ENCODE results near the gene CUX1. TPM values are rescaled to one million over a fixed set of nuclear protein-coding genes. Genes with fewer than 3 reads are reported as not detected.

The CUX1 gene
- polyA plus RNA-seq, 1 experiment: 29.7 TPM

DNA sequence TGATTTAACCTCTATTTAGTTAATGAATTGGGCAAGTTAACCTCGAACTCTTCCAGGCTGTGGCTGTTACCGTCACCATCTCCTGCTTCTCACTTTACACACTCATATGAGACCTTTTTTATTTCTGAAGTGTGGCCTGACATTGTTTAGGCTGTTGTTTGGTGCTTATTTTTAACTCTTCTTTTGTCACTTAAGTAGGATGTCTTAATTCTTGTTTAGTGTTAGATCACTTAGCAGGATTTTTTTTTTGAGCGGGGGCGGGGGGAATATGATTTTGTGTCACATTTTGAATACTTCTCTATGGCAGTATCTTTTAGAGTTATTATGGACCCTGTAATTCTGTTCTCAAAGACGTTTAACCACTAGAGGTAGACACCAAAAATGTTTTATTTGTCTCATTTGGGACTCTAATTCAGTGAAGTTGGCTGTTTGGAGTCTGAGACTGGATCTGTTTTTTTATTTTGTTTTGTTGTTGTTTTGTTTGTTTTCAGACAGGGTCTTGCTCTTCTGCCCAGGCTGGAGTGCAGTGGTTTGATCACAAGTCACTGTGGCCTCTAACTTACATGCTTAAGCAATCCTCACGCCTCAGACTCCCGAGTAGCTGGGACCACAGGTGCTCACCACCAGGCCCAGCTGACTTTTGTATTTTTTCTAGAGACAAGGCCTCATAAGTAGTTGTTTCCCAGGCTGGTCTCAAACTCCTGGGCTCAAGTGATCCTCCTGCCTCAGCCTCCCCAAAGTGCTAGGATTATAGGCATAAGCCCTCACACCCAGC lies 73.5 kb downstream of the CUX1 start:
- POLR2A ChIA-PET: no interaction called here
- DNase-seq (ENCODE audit: low read depth, low spot score): no peak
- TF ChIP-seq, protein P1, sequence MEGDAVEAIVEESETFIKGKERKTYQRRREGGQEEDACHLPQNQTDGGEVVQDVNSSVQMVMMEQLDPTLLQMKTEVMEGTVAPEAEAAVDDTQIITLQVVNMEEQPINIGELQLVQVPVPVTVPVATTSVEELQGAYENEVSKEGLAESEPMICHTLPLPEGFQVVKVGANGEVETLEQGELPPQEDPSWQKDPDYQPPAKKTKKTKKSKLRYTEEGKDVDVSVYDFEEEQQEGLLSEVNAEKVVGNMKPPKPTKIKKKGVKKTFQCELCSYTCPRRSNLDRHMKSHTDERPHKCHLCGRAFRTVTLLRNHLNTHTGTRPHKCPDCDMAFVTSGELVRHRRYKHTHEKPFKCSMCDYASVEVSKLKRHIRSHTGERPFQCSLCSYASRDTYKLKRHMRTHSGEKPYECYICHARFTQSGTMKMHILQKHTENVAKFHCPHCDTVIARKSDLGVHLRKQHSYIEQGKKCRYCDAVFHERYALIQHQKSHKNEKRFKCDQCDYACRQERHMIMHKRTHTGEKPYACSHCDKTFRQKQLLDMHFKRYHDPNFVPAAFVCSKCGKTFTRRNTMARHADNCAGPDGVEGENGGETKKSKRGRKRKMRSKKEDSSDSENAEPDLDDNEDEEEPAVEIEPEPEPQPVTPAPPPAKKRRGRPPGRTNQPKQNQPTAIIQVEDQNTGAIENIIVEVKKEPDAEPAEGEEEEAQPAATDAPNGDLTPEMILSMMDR (IDR thresholded peaks at IDR 0.05; ENCODE audit: low read depth, low read length): no peak
- CTCF ChIA-PET: no interaction called here
- no peak overlapping the region for H3K27ac ChIP-seq (ENCODE audit: low read depth, low read length)
- no peak overlapping the region for H3K4me3 ChIP-seq (ENCODE audit: low read depth, low read length)
- H3K27me3 ChIP-seq (ENCODE audit: control insufficient read depth, insufficient read depth, low read length): no peaks in the 10 kb centered on the region
- no peaks in the 10 kb centered on the region for H3K9me3 ChIP-seq (ENCODE audit: control insufficient read depth, insufficient read depth, low read length)

DNA sequence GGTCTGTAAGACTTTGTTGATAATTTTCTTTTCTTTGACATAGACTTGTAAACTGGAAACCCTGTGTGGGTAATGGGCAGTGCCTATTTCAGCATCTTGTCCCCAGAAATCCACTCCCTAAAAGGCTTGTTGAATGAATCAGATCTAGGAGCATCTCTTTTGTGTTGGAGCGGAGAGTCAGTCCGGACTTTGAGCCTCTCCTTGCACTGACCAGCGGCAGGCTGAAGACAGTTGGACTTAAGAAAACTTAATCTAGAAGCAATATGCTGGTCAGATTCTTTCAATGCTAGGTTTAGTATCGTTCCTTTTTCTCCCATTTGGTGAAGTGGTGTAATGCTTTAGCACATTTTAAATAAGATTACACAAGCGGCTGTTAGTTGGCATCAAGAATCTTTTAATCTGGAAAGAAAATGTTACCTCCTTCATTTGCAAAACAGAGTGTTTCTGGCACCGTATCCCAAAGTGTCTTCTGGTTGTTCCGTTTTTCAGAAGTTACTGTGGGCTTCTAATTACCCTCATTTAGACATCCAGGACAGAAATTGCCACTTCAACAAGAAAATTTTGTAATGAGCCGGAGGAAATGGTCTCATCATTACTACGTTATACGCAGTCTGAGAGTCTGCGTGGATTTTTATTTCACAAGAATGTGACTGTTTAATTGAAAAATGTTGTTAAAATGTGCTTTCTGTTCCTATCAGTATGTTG lies 74.7 kb downstream of the CUX1 start:
- POLR2A ChIA-PET: no interaction called here
- no peak overlapping the region for H3K27ac ChIP-seq (ENCODE audit: low read depth, low read length)
- no peak overlapping the region for H3K4me3 ChIP-seq (ENCODE audit: low read depth, low read length)

DNA sequence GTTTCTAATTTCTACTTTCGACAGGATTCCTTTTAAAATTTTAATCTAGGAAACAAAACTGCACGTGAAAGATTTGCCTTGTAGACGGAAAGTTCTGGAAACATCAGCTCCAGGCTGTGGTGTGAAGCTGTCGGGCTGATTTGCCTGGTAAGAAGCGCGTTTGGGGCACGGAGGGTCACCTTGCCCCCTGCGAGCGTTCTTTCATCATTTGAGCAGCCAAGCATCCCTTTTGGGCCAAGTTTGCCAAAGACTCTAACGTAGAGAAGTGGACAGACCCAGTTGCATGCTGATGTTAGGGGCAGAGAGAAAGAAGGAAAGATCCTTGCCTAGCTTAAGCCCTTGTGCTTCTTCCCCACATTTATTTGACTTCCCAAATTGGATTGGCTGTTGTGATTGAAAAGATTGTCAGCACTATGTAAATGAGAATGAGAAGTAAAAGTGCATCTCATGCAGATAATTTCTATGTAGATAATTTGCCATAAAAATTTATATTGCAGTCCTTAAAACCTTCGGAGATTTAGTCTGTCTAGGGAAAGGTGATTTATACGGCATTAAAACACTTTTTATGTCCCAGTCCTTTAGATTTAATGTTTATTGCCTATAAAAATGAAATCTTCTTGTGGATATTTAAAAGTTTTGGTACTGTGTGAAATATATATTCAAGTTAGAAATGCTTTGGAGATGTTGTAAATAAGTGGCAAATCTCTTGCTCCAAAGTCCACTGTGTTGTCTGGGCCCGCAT lies 76.1 kb downstream of the CUX1 start:
- Histone ChIP-seq H3K9me3 (ENCODE audit: control insufficient read depth, insufficient read depth, low read length) (no peaks in the 10 kb centered on the region), H3K27me3 (ENCODE audit: control insufficient read depth, insufficient read depth, low read length) (no peaks in the 10 kb centered on the region), H3K27ac (ENCODE audit: low read depth, low read length) (no peak overlapping the region), H3K4me3 (ENCODE audit: low read depth, low read length) (no peak overlapping the region)
- no peak for DNase-seq (ENCODE audit: low read depth, low spot score)
- TF ChIP-seq, protein P1 (IDR thresholded peaks at IDR 0.05; ENCODE audit: low read depth, low read length): no peak
- ChIA-PET CTCF (no interaction called here), POLR2A (no interaction called here)

More for the DNA sequence above, 74.7 kb downstream of the CUX1 start:
- TF ChIP-seq, protein P1 (IDR thresholded peaks at IDR 0.05; ENCODE audit: low read depth, low read length): no peak
- CTCF ChIA-PET: no interaction called here
- Histone ChIP-seq H3K9me3 (ENCODE audit: control insufficient read depth, insufficient read depth, low read length) (no peaks in the 10 kb centered on the region), H3K27me3 (ENCODE audit: control insufficient read depth, insufficient read depth, low read length) (no peaks in the 10 kb centered on the region)
- DNase-seq (ENCODE audit: low read depth, low spot score): no peak

DNA sequence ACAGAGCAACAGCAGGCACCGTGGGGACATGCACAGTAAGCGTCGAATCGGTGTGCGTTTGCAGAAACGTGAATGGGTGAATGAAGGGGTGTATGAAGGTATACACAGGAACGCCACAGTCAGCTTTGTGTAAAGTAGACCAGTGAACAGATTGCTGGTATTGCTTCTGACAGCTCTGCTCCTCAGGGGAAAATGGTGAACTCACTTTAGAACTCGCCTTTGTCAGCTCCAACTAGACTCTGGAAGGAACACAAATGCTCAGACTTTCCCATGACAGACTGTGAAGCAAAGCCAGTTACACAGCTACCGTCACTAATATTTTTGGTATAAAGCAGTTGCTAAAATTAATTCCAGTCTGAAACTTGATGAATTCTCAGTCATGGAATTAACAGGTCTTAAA lies 78.9 kb downstream of the CUX1 start:
- POLR2A ChIA-PET: no interaction called here
- Histone ChIP-seq H3K9me3 (ENCODE audit: control insufficient read depth, insufficient read depth, low read length) (no peaks in the 10 kb centered on the region), H3K27me3 (ENCODE audit: control insufficient read depth, insufficient read depth, low read length) (no peaks in the 10 kb centered on the region), H3K4me3 (ENCODE audit: low read depth, low read length) (no peak overlapping the region), H3K27ac (ENCODE audit: low read depth, low read length) (no peak overlapping the region)
- CTCF ChIA-PET: no interaction called here
- TF ChIP-seq, protein P1 (IDR thresholded peaks at IDR 0.05; ENCODE audit: low read depth, low read length): no peak
- no peak for DNase-seq (ENCODE audit: low read depth, low spot score)

DNA sequence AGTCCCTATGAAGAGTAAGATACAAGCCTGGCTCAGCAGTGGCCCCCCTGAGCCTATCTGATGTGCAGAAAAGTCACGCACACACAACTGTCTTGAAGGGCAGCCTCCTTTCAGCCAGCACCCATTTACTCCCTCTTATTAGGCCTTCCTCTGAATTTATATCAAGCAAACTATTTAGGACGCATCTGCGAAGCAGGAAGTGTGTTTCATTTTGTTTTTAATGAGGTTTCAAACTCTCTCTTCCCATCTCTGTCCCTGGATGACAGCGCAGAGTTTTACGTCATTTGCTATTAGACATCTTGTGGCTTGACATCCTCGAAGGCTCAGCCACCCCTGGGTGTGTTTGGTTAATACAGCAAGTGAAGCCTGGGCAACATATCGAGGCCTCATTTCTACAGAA lies 79.5 kb downstream of the CUX1 start:
- CTCF ChIA-PET: no interaction called here
- POLR2A ChIA-PET: no interaction called here
- Histone ChIP-seq H3K9me3 (ENCODE audit: control insufficient read depth, insufficient read depth, low read length) (no peaks in the 10 kb centered on the region), H3K27ac (ENCODE audit: low read depth, low read length) (no peak overlapping the region), H3K4me3 (ENCODE audit: low read depth, low read length) (no peak overlapping the region), H3K27me3 (ENCODE audit: control insufficient read depth, insufficient read depth, low read length) (no peaks in the 10 kb centered on the region)
- TF ChIP-seq, protein P1 (IDR thresholded peaks at IDR 0.05; ENCODE audit: low read depth, low read length): no peak
- DNase-seq (ENCODE audit: low read depth, low spot score): no peak

Measured in AG04450 (cell line).